ENCODE results near the gene C15orf40. TPM values are rescaled to one million over a fixed set of nuclear protein-coding genes. Genes with fewer than 3 reads are reported as not detected.

C15orf40 gene
- total and polyA plus RNA-seq, 2 of the 13 experiments (the other 11 are each of a cell fraction or from before 2014, with no cell fraction given): 24.0 to 26.3 TPM

GRCh38 chr15:82985688-82986441, 25.6 kb downstream of the C15orf40 start, which contains the start of gene RAMAC (continued):
- no peak for TF ChIP-seq ZNF407 (CRISPR knock-in tag; IDR thresholded peaks at IDR 0.05; ENCODE audit: not compliant biosample characterization)
- TF ChIP-seq ZFP37 (CRISPR knock-in tag; IDR thresholded peaks at IDR 0.05; ENCODE audit: borderline replicate concordance): peak; percentile 89
- TF ChIP-seq ELF3 (CRISPR knock-in tag; IDR thresholded peaks at IDR 0.05): peak; percentile 87
- TF ChIP-seq ZC3H4 (CRISPR knock-in tag; IDR thresholded peaks at IDR 0.05; ENCODE audit: borderline replicate concordance): no peak; the same call in 1 of the 2 replicates
- peak; percentile 89; the same call in 1 of the 2 replicates for TF ChIP-seq ARHGAP35 (CRISPR knock-in tag; IDR thresholded peaks at IDR 0.05; ENCODE audit: borderline replicate concordance)
- TF ChIP-seq, protein P1, sequence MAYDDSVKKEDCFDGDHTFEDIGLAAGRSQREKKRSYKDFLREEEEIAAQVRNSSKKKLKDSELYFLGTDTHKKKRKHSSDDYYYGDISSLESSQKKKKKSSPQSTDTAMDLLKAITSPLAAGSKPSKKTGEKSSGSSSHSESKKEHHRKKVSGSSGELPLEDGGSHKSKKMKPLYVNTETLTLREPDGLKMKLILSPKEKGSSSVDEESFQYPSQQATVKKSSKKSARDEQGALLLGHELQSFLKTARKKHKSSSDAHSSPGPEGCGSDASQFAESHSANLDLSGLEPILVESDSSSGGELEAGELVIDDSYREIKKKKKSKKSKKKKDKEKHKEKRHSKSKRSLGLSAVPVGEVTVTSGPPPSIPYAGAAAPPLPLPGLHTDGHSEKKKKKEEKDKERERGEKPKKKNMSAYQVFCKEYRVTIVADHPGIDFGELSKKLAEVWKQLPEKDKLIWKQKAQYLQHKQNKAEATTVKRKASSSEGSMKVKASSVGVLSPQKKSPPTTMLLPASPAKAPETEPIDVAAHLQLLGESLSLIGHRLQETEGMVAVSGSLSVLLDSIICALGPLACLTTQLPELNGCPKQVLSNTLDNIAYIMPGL (CRISPR knock-in tag; IDR thresholded peaks at IDR 0.05; ENCODE audit: borderline replicate concordance in 1 of 2, low read depth in 1 of 2): peak in 1 of 2 experiments; percentile 67; a peak in 1 of 4 replicates
- TF ChIP-seq USF2 (IDR thresholded peaks at IDR 0.05; ENCODE audit: low read depth, low read length): no peak; the same call in 1 of the 2 replicates
- TF ChIP-seq USF2 (CRISPR knock-in tag; IDR thresholded peaks at IDR 0.05; ENCODE audit: borderline replicate concordance): peak; percentile 55; the same call in 1 of the 2 replicates
- no peak for TF ChIP-seq ZNF251 (CRISPR knock-in tag; IDR thresholded peaks at IDR 0.05)
- 0 out of 2 replicates have a peak, but pooled peaks have one; percentile 66 for TF ChIP-seq HOMEZ (CRISPR knock-in tag; IDR thresholded peaks at IDR 0.05; ENCODE audit: low read depth)
- TF ChIP-seq, protein P2, sequence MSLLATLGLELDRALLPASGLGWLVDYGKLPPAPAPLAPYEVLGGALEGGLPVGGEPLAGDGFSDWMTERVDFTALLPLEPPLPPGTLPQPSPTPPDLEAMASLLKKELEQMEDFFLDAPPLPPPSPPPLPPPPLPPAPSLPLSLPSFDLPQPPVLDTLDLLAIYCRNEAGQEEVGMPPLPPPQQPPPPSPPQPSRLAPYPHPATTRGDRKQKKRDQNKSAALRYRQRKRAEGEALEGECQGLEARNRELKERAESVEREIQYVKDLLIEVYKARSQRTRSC (CRISPR knock-in tag; IDR thresholded peaks at IDR 0.05; ENCODE audit: low read depth): peak; percentile 94
- TF ChIP-seq FOXO1 (CRISPR knock-in tag; IDR thresholded peaks at IDR 0.05): no peak

Data from HepG2 (cell line).